ENCODE measurements around the gene MED15. TPM values are rescaled to one million over a fixed set of nuclear protein-coding genes. Genes with fewer than 3 reads are reported as not detected.

The MED15 gene
- total and polyA plus RNA-seq, 12 donors: 33.8 to 66.8 (median 40.9) TPM

DNA sequence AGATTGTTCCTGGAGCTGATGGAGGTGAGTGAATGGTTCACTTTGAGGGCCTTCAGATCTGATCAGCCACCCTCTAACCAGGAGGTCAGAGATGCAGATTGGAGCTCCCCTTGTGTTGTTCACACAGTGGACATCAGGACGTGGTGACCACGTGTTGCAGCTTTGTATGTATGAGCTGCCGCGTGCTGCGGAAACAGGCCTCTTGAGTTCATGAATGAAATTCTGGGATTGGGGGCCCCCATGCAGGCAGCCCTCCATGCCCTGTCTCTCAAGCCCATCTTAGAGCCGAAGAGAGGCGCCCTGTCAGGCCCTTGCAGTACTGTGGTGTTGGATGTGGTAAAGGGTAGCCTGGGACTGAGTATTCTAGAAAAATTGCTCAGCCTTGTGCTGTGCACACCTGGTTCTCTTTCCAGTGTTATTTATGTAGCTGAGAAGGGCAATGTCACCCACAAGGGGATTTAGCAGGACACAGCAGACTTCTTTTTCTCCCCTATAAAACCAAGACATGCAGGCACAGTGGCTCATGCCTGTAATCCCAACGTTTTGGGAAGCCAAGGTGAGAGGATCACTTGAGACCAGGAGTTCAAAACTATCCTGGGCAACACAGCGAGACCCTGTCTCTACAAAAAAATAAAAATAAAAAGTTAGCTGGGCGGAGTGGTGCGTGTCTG, 64.9 kb downstream of the MED15 start:
- intact Hi-C loops (cut with DNase I): loop anchor here in 3 of 10 donors (10.0 kb wide), 1 partner anchor 157 kb away; no protein-coding TSS in a partner anchor
- DNase-seq (no peak), ATAC-seq (no peak)
- TF ChIP-seq, protein P1, sequence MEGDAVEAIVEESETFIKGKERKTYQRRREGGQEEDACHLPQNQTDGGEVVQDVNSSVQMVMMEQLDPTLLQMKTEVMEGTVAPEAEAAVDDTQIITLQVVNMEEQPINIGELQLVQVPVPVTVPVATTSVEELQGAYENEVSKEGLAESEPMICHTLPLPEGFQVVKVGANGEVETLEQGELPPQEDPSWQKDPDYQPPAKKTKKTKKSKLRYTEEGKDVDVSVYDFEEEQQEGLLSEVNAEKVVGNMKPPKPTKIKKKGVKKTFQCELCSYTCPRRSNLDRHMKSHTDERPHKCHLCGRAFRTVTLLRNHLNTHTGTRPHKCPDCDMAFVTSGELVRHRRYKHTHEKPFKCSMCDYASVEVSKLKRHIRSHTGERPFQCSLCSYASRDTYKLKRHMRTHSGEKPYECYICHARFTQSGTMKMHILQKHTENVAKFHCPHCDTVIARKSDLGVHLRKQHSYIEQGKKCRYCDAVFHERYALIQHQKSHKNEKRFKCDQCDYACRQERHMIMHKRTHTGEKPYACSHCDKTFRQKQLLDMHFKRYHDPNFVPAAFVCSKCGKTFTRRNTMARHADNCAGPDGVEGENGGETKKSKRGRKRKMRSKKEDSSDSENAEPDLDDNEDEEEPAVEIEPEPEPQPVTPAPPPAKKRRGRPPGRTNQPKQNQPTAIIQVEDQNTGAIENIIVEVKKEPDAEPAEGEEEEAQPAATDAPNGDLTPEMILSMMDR (IDR thresholded peaks at IDR 0.05): no peak
- H3K36me3 ChIP-seq: peaks cover 0 to 100% (median 55%) of the 10 kb centered on the region in 9 donors
- no peak overlapping the region for H3K27ac ChIP-seq
- H3K9me3 ChIP-seq: no peaks in the 10 kb centered on the region
- no peak overlapping the region for H3K4me3 ChIP-seq
- H3K4me1 ChIP-seq: peaks cover 7 to 58% (median 29%) of the 10 kb centered on the region in 9 donors
- H3K27me3 ChIP-seq: no peaks in the 10 kb centered on the region
- WGBS, 2 donors: 87 to 95% methylated on average over 11 of the region's 11 CpGs

DNA sequence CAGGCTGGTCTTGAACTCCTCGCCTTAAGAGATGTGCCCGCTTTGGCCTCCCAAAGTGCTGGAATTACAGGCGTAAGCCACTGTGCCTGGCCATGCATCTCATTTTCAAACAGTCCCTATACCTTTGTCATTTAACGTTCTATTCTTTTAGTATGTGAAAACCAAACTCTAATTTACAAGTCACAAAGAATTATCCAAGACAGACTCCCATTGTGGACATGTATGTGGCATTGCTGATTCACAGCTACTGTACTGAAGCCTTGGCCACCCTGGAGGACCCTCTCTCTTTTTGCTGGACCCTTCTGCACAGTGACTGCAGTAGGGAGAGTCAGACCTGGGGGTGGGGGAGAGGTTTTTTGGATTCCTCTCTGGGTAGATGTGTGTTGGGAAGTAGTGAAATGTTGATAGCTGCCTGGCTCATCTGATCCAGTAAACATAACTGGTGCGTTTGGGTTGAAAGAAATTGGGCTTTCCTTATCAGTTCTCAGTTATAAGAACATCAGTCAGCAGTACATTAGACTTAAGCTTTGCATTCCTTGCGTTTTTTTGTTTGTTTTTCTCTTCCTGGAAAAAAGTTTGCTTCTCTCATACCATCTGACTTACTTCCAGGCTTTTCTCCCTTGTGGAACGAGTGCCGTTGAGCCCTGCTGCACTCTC, 65.9 kb downstream of the MED15 start:
- no peak for ATAC-seq
- TF ChIP-seq, protein P1 (IDR thresholded peaks at IDR 0.05): no peak
- no peaks in the 10 kb centered on the region for H3K27me3 ChIP-seq
- peaks cover 6 to 55% (median 26%) of the 10 kb centered on the region in 9 donors for H3K4me1 ChIP-seq
- DNase-seq: no peak
- H3K4me3 ChIP-seq: no peak overlapping the region
- peaks cover 2 to 100% (median 51%) of the 10 kb centered on the region in 9 donors for H3K36me3 ChIP-seq
- 85 to 88% methylated on average over 8 of the region's 8 CpGs for WGBS, 2 donors
- H3K27ac ChIP-seq: no peak overlapping the region
- intact Hi-C loops (cut with DNase I): loop anchor here in 3 of 10 donors (10.0 kb wide), 1 partner anchor 159 kb away; no protein-coding TSS in a partner anchor
- no peaks in the 10 kb centered on the region for H3K9me3 ChIP-seq

DNA sequence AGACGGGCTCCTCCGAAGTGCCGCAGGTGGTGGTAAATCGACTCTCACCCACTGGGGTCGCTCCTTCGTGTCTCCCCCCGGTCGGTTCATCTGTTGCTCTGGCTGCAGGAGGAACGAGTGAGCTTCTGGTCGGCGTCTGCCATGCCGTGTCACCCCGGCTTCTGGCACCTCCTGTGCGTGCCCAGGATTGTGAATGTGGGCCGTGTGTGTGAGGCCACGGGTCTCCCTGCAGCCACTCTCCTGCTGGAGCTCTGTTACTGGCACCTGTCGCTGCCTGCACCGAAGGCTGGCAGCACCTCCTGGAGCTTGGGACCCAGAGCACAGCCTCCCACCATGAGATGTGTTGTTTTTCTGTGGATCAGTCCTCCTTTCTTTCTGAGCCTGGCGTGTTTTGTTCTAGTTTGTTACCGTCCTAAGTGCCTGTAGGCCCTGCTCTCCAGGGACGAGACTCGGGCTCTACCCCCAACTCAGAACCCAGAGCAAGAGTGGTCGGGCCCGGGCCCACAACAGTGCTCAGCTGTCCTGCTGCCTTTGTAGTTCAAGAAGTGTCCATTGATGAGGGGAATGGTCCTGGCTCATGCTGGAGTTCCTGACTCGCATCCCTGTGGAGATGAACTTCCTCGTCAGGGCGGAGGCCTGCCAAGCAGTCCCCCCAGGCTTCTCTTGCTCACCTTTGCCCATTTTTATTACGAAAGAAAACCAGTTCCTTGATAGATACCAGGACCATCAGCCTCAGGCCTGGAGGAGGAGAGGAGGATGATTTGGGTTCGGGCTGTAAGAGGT, 66.6 kb downstream of the MED15 start:
- 91 to 93% methylated on average over 29 of the region's 29 CpGs for WGBS, 2 donors
- H3K4me3 ChIP-seq: no peak overlapping the region
- DNase-seq (no peak), ATAC-seq (no peak)
- intact Hi-C loops (cut with DNase I): loop anchor here in 3 of 10 donors (10.0 kb wide), 1 partner anchor 159 kb away; no protein-coding TSS in a partner anchor
- TF ChIP-seq, protein P1 (IDR thresholded peaks at IDR 0.05): no peak
- no peaks in the 10 kb centered on the region for H3K9me3 ChIP-seq
- peaks cover 0 to 48% (median 25%) of the 10 kb centered on the region in 9 donors for H3K4me1 ChIP-seq
- no peaks in the 10 kb centered on the region for H3K27me3 ChIP-seq
- H3K36me3 ChIP-seq: peaks cover 4 to 100% (median 50%) of the 10 kb centered on the region in 9 donors
- no peak overlapping the region for H3K27ac ChIP-seq

DNA sequence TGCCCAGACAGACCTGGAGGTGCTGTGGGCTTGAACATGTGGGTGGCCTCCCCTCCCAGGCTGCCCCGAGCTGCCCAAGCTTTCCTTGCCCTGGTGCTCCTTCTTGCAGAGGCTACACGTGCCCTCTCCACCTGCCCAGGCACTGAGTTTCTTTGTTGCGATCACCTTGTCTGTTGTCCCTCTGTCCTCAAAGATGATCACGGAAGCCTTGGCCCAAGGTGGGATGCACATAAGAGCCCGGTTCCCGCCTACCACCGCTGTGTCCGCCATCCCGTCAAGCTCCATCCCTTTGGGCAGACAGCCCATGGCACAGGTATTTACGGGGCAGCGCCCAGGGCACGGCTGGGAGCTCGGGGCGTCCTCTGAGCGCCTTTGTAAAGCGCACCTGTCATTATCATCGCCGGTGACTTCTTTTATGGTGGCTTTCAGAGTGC, 67.5 kb downstream of the MED15 start:
- Histone ChIP-seq H3K27ac (no peak overlapping the region), H3K4me1 (peaks cover 0 to 39% (median 22%) of the 10 kb centered on the region in 9 donors), H3K9me3 (no peaks in the 10 kb centered on the region), H3K4me3 (no peak overlapping the region), H3K36me3 (peaks cover 4 to 100% (median 54%) of the 10 kb centered on the region in 9 donors), H3K27me3 (no peaks in the 10 kb centered on the region)
- TF ChIP-seq, protein P1 (IDR thresholded peaks at IDR 0.05): no peak
- ATAC-seq (no peak), DNase-seq (no peak)
- intact Hi-C loops (cut with DNase I): loop anchor here in 3 of 10 donors (10.0 kb wide), 1 partner anchor 160 kb away; no protein-coding TSS in a partner anchor
- 94 to 98% methylated on average over 18 of the region's 18 CpGs for WGBS, 2 donors
